ENCODE data around the gene CHKB.

Gene CHKB

GRCh38 chr22:50599816-50600455, 17.3 kb upstream of the CHKB start:
- DNase-seq (ENCODE audit: low read depth, low spot score) = no peak

- no peak for DNase-seq (ENCODE audit: low read depth, low spot score)
These were observed 14.4 kb upstream of the CHKB start for GRCh38 chr22:50597097-50597496.

DNA sequence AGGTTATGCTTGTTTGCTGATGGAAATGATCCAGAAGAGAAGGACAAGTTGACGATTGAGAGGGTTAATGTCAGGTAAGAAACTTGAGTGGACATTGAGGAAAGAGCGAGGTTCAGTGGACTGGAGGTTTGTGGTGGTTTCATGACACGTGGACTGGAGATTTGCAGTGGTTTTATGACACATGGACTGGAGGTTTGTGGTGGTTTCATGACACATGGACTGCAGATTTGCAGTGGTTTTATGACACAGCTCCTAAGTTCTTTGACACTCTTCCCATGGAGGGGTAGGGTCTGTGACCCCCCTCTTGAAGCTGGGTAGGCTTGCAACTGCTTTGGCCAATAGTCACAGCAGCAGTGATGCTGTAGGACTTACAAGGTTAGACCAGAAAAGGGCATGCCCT, 12.5 kb upstream of the CHKB start:
- no peak for DNase-seq (ENCODE audit: low read depth, low spot score)

DNA sequence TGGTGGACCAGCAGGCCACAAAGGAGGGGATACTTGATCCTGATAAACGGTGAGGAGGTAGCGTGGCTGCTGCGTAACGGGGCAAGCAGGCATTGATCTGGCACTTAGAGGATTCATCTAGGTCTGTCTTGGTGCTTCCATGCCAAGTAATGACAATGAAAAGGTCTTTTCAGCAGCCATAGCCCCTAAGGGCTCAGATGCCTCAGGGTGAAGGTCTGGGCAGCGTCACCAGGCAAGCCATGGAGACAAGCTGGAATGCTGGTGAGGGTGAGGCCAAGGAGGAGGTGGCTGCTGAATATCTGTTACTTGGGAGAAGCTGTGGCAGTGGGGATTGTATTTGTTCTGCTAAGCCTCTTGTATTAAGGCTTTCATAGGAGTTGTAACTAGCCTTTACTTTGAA, 4.8 kb upstream of the CHKB start:
- no peak for DNase-seq (ENCODE audit: low read depth, low spot score)

DNA sequence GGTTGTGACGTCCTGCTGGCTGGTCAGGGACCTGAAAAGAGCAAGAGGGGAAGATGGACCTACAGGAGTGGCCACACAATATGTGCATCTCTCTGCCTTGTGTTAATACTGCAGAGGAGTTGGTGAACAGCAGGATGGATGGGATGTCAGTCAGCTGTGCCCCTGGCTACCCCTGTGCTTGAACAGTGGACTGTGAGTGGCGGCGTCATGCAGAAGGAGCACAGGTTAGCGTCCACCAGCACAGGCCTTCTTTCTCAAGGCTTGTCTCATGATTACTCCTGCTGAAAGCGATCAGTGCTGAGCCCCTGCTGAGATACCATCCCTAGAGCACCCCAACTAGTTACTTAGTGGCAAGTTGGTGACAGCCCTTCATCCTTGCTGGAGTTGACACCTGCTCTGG, 3.8 kb upstream of the CHKB start:
- no peak for DNase-seq (ENCODE audit: low read depth, low spot score)

DNA sequence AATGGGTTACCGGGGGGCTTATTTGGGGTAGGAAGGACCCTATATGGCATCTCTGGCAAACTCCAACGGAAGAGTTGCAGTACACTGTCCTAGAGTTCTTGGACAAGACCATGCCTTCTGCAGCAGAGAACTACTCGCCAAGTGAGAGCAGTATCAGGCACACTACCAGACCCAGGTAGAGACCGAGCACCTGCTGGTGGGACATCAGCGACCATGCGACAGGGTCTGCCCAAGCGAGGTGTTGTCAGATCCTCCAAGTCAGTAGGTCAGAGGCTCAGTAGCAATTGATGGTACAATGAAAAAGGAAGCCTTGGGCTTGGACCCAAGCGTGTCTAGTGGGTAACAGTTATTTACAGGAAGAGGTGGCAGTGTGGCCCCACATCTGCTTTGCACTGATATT, 3.1 kb upstream of the CHKB start:
- no peak for DNase-seq (ENCODE audit: low read depth, low spot score)

- DNase-seq (ENCODE audit: low read depth, low spot score) = no peak
These were observed 2.6 kb upstream of the CHKB start for GRCh38 chr22:50585238-50585637.

DNA sequence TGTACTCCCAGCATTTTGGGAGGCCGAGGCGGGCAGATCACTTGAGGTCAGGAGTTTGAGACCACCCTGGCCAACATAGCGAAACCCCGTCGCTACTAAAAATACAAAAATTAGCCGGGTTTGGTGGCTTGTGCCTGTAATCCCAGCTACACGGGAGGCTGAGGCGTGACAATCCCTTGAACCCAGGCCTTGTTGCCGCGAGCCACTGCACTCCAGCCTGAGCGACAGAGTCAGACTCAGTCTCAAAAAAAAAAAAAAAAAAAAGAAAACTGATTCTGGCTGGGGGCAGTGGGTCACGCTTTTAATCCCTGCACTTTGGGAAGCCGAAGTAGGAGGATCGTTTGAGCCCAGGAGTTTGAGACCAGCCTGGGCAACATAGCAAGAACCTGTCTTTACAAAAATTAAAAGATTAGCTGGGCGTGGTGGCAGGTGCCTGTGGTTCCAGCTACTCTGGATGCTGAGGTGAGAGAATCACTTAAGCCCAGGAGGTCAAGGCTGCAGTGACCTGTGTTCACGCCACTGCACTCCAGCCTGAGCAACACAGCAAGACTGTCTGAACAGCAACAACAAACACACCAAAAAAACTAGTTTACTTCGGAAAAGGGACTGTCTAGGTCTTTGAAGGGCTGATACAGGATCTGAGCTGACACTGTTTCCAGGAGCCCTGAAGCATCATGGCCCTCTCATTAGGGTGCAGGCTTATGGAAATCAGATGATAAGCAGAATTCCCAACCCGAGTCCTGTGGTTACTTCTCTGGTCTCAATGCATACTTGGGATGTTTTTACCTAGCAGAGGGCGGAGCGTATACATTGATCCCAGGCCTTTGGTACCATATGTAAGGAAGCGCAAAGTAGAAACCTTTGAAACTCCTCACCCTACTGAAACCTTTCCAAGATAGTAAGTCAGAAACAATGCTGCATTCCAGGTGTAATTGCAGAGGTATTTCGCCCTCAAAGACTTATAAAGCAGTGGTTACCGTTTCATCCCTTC, 1.8 kb upstream of the CHKB start:
- no peak for DNase-seq (ENCODE audit: low read depth, low spot score)

DNA sequence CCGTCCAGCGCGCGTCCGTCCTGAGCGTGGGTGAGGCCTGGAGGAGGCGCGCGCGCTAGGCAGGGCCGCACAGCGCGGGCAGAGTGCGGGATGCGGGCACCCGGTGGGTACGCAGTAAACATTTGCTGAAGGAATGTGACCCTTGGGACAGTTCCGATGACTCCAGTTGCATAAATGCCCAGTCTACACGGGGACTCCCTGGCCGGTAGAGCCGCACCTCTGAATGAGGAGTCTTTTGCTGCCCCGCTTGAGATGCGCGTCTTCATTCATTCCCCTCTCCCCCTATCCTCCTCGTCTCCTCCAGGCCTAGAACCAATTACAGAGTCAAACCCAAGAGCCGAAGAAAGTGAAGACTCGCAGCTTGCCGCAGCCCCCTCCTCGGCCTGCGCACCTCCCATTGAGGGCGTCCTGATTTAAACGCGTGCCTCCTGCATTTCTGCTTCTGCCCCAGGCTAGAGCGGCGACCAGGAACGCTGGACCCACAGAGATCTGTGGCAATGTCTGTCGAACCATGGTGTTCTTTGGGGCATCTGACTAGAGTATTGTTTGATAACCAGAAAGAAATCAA, 729 bp upstream of the CHKB start:
- DNase-seq (ENCODE audit: low read depth, low spot score) = no peak

DNA sequence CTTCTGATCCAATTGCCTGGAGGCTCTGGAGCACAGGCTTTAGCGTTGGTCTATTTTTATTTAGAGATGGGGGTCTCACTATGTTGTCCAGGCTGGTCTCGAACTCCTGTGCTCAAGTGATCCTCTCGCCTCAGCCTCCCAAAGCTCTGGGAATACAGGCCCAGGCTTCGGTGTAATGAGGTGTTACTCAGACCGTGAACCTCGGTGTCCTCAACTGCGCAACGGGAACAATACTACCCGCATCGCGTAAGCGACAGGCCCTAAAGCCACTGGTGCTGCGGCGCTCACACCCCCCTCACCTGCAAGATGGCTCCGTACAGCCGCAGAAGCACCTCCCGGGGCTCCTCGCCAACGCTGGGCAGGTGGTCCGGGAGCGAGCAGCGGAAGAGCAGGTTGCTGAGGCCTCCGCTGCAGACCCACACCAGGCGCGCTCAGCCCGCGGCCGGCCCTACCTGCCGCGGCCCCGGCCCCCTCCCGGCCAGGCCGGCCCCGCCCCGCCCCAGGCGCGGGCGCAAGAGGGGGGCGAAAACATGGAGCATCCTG, 628 bp downstream of the CHKB start:
- no peak for DNase-seq (ENCODE audit: low read depth, low spot score)

DNA sequence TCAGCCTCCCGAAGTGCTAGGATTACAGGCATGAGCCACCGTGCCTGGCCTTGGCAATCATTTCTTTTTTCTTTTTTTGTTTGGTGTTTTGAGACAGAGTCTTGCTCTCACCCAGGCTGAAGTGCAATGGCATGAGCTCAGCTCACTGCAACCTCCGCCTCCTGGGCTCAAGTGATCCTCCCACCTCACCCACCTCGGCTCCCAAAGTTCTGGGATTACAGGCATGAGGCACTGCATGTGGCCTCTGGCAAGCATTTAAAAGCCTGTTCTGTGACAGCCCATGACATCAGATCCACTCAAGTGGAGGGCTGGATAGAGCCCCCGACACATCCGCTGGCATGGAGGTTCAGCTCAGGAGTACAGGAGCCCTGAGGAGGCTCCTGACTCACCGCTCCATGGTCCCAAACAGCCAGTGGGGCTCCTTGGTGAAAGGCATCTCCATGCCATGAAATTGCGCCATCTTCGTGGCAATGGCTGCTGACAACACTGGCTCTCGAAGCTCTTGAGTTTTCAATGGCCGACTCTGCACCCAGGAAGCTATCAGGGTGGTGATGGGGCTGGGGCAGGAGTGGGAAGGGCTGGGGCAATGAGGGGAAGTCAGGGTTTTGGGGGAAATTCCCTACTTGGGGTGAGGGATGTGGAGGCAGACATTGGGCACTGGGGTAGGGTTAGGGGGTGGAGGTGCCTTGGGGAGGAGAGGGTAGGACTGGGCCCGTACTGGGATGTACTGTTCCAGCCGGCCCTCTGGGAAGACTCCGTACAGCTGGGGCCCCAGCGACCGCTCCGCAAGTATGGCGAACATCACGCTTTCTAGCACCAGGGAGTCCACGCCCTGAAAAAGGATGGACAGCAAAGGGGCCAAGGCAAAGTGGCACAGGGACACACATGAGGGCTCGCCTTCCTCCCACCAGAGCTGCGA, 1.4 kb downstream of the CHKB start:
- no peak for DNase-seq (ENCODE audit: low read depth, low spot score)

DNA sequence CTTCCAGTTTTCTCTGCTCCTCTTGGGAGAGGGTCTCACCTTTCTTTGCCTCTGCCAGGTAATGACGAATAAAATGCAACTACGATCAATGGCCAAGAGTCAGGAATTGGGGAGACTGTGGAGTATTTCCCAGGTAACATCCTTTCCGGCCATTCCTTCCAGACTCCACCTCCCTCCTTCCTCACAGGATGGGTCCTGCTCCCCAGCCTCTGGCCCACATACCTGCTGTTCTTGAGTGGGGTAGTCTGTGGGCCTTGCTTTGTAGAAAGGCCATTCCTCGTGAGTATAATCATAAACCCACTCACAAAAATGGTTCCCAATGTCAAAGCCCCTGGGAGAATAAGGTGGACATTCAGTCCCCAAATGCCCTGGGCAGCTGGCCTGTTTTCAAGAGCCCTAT, 2.9 kb downstream of the CHKB start:
- no peak for DNase-seq (ENCODE audit: low read depth, low spot score)

DNA sequence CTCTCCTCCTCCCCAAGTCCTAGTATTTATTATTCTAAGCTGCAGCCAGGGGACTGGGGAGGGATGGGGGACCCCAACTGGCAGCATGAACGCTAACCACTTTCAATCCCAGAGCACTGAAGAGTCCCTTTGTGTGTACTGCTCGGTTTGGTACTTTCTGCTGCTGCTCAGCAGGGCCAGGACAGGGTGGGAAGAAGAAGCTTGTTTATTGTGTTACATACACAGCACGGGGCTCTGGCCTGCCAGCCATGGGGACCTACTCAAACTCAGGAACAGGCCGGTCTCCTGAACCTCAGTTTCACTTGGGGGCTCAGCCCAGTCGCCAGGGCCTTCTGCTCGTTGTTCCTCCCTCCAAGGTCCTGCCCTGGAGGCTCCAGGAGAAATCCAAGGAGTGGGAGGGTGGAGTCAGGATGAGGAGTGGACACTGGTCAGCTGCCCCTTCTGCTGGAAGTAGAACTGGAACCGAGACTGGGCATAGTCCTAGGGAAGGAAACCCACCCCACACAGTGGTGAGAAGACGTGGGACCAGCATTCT, 3.8 kb downstream of the CHKB start:
- no peak for DNase-seq (ENCODE audit: low read depth, low spot score)

- DNase-seq (ENCODE audit: low read depth, low spot score) = no peak
These were observed 4.5 kb downstream of the CHKB start, which contains the start of gene CPT1B for GRCh38 chr22:50577987-50578775. CPT1B (minus strand) TSS chr22:50578427; CDS start chr22:50577915, 512 bp downstream.

DNA sequence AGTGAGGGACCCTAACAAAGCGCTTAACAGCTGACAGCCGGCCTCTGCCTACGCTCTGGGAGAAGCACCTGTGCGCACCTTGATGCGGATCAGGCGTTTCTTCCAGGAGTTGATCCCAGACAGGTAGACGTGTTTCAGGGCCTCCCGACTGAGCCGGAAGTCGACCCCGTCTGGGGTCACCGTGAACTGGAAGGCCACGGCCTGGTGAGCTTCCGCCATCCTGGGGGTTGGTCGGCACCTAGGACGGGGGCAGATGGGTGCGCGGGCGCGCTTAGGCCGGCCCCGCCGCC, 5.0 kb downstream of the CHKB start:
- DNase-seq (ENCODE audit: low read depth, low spot score) = no peak

GRCh38 chr22:50576806-50577696, 5.6 kb downstream of the CHKB start:
- no peak for DNase-seq (ENCODE audit: low read depth, low spot score)

- DNase-seq (ENCODE audit: low read depth, low spot score) = no peak
These were observed 6.6 kb downstream of the CHKB start for GRCh38 chr22:50576070-50576469.

DNA sequence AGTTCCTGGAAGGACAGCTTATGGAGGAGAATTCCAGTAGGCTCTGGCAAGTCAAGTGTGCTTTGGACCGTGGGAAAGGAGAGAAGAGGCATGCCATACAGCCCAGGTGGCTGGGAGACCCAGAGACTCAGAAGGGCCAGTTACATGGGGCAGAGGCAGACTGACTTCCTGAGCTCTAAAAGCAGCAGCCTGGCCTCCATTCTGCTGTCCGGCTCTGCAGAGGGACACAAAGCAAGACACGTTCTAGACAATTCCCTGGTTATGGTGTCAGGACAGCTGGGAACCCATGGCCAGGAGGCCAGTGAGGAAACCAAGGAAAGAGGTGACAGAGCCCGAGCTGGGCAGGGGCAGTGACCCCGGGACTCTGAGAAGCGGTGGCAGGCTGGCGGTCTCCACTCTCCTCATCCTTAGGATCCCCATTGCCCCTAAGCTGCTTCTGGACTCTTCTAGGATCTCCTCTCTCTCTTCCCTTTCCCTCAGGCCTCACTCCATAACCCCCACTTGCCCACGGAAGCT, 7.2 kb downstream of the CHKB start:
- no peak for DNase-seq (ENCODE audit: low read depth, low spot score)

GRCh38 chr22:50574383-50574755, 8.3 kb downstream of the CHKB start:
- DNase-seq (ENCODE audit: low read depth, low spot score) = no peak
